Activated naive CD8-positive, alpha-beta T cell (primary cell): ENCODE measurements around the gene ZNF536.

Experiments
- H3K27ac Mint-ChIP-seq: one replicate; pipeline ENCODE4 v1.8.0; 2021; ENCODE audit warnings: mixed read lengths
- H3K27me3 Mint-ChIP-seq: one replicate; pipeline ENCODE4 v1.8.0; 2021; ENCODE audit warnings: mixed read lengths
- H3K36me3 Mint-ChIP-seq: one replicate; pipeline ENCODE4 v1.8.0; 2021; ENCODE audit warnings: mixed read lengths
- H3K4me1 Mint-ChIP-seq: one replicate; pipeline ENCODE4 v1.8.0; 2021; ENCODE audit warnings: low read depth, mixed read lengths
- H3K4me3 Mint-ChIP-seq: one replicate; pipeline ENCODE4 v1.8.0; 2021; ENCODE audit warnings: mild to moderate bottlenecking, mixed read lengths
- H3K9me3 Mint-ChIP-seq: one replicate; pipeline ENCODE4 v1.8.0; 2021; ENCODE audit warnings: low read depth, mixed read lengths

ZNF536 gene

DNA sequence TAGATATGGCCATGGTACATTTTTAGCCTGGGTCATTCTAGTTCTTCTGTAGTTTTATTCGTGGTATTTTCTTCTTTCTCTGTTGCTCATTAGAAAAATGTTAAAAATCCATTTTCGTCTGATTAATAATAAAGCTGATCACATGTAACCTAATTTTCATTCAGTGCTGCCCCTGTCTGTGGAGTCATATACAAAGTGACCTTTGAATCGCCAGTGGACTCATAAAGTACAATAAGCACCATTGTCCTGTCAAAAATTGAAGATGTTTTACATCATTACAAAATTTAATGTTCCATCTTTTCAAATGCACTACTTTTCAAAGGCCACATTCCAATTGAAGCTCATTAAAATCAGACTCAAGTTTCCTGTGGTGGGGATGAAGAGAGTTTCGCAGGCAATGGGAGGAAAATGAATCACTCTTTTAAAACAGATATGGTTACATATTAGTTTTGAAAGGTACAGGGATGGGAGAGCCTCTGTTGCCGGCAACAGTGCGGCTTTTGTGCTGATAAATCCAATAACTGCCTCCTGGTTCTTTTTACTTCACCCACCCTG is 205.4 kb downstream of the ZNF536 start:
- no peak overlapping the region for H3K27ac Mint-ChIP-seq
- no peak overlapping the region for H3K4me3 Mint-ChIP-seq
- H3K27me3 Mint-ChIP-seq = no peaks in the 10 kb centered on the region
- no peaks in the 10 kb centered on the region for H3K36me3 Mint-ChIP-seq
- H3K9me3 Mint-ChIP-seq = no peaks in the 10 kb centered on the region
- no peaks in the 10 kb centered on the region for H3K4me1 Mint-ChIP-seq

DNA sequence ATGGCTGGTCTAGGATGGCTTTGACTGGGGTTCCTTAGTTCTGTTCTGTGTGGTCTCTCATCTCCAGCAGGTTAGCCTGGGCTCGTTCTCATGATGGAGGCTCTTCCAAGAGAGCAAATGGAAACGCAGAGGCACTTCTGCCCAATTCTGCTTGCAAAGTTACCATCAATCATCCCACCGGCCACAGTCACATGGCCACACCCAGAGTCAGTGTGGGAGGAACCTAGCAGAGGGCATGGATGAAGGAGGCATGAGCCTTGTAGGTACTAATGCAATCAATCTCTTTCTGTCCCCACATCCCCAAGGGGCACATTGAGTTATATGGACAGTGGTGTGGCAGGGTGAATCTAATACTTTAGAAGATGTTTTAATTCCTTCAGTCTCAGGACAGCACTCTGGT is 207.2 kb downstream of the ZNF536 start:
- peaks cover 2% of the 10 kb centered on the region for H3K27me3 Mint-ChIP-seq
- no peaks in the 10 kb centered on the region for H3K9me3 Mint-ChIP-seq
- H3K4me1 Mint-ChIP-seq = no peaks in the 10 kb centered on the region
- no peak overlapping the region for H3K27ac Mint-ChIP-seq
- no peak overlapping the region for H3K4me3 Mint-ChIP-seq
- H3K36me3 Mint-ChIP-seq = no peaks in the 10 kb centered on the region

DNA sequence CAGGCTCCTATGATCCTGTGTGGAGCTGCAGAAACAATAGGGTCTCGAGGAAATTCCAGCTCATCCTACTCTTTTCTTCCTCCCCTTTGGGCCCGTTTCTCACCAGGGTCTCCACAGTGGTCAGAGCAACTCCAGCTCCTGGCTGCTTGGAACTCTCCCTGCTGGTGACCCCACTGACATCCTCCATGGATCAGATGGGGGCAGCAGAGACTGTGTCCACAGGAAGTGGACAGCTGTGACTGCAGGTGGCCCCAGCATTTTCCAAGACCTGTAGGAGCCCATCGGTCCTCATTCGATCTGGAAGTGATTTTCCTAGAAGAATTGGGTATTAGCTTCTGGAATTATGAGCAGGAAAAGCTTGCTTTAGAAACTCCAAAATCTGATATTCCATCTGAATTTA is 208.5 kb downstream of the ZNF536 start:
- Mint-ChIP-seq H3K4me1 (no peaks in the 10 kb centered on the region), H3K27ac (no peak overlapping the region), H3K27me3 (peaks cover 3% of the 10 kb centered on the region), H3K36me3 (no peaks in the 10 kb centered on the region), H3K4me3 (no peak overlapping the region), H3K9me3 (no peaks in the 10 kb centered on the region)

DNA sequence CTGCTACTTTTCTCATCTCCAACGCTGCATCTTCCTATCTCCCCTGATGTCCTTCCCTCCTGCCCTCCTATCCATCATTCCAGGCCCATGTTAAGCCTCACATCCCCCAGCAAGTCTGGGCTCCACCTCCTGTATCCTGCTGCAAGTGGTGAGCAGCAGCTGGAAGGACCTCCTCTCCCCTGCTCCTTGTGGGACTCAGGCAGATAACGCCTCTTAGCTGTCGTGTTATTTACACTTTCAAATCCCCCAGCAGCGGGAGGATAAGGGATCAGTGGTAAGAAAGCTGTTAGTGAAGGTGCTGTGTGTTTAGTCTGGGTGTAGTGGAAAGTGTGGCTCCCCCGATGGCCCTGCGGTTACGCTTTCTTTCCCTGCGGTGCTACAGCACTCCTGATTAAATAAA is 211.9 kb downstream of the ZNF536 start:
- H3K27me3 Mint-ChIP-seq = peaks cover 4% of the 10 kb centered on the region
- no peaks in the 10 kb centered on the region for H3K9me3 Mint-ChIP-seq
- H3K27ac Mint-ChIP-seq = no peak overlapping the region
- no peak overlapping the region for H3K4me3 Mint-ChIP-seq
- no peaks in the 10 kb centered on the region for H3K36me3 Mint-ChIP-seq
- no peaks in the 10 kb centered on the region for H3K4me1 Mint-ChIP-seq

DNA sequence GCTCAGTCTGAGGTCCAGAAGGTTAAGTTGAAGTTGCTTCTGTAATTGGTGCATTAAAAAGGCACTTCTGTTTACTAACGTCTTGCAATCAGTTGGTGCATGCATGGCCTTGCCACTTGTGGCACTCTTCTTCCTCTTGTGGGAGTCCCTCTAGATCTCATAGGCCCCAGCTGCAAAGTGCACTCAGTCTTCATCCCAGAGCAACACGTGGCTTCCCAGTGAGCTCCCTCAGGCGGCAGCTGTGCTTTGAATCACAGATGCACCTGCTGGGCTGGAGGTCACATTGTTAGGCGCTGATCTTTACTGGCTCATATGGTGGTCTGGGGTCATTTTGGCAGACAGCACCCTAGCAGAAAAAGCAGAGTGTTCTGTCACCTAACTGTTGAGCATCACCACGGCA is 215.7 kb downstream of the ZNF536 start:
- Mint-ChIP-seq H3K4me1 (no peaks in the 10 kb centered on the region), H3K27me3 (peaks cover 4% of the 10 kb centered on the region), H3K9me3 (no peaks in the 10 kb centered on the region), H3K36me3 (no peaks in the 10 kb centered on the region), H3K4me3 (no peak overlapping the region), H3K27ac (no peak overlapping the region)

DNA sequence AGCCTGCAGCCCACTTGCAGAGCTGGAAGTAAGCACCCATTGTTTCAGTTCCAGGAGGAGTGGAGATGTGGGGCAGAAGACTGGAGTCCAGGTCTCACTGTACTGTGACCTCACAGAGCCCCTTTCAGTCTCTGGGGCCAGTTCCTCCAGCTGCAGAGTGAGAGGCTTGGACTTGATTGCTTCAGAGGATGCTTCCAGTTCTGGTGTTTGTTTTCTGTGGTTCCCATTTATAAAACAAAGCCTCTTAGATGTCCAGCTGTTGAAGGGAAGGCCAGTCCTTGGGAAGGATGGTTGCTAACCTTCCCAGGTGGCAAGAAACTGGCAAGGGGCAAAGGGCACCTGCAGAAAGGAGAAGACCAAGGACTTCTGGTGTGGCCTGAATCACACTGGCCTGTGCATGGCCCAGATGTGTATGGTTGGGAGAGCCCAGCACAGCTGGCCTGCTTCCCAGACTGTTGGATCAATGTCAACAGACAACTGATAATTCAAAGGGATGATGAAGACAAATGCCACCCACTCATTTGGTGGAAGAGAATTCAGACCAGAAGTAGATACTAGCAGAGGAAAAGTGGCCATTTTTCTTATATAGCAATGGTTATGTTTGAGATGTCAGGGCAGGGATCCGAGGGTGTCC is 218.5 kb downstream of the ZNF536 start:
- Mint-ChIP-seq H3K36me3 (no peaks in the 10 kb centered on the region), H3K4me3 (no peak overlapping the region)

DNA sequence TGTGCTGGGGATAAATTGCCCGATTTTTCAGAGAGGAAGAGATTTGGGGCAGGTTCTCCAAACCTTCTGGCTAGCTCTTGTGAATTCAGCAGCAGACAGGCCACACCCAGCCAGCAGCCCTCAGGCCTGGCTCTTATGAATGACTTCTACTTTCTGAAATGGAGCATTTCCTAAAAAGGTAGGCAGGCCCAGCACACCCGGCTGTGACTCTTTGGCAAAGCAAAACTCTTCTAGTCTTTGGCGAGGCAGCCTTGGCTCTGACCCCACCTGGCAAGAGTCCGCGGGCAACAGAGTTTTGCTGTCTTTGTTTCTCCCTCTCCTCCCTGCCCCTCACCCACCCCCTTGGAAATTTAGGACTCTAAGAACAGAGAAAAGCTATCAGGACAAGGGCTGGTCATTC is 221.2 kb downstream of the ZNF536 start:
- no peaks in the 10 kb centered on the region for H3K4me1 Mint-ChIP-seq
- peaks cover 2% of the 10 kb centered on the region for H3K27me3 Mint-ChIP-seq
- H3K4me3 Mint-ChIP-seq = no peak overlapping the region
- no peak overlapping the region for H3K27ac Mint-ChIP-seq
- no peaks in the 10 kb centered on the region for H3K9me3 Mint-ChIP-seq
- no peaks in the 10 kb centered on the region for H3K36me3 Mint-ChIP-seq

More for the DNA sequence above, 218.5 kb downstream of the ZNF536 start:
- peaks cover 3% of the 10 kb centered on the region for H3K27me3 Mint-ChIP-seq
- H3K4me1 Mint-ChIP-seq = no peaks in the 10 kb centered on the region
- no peaks in the 10 kb centered on the region for H3K9me3 Mint-ChIP-seq
- H3K27ac Mint-ChIP-seq = no peak overlapping the region

DNA sequence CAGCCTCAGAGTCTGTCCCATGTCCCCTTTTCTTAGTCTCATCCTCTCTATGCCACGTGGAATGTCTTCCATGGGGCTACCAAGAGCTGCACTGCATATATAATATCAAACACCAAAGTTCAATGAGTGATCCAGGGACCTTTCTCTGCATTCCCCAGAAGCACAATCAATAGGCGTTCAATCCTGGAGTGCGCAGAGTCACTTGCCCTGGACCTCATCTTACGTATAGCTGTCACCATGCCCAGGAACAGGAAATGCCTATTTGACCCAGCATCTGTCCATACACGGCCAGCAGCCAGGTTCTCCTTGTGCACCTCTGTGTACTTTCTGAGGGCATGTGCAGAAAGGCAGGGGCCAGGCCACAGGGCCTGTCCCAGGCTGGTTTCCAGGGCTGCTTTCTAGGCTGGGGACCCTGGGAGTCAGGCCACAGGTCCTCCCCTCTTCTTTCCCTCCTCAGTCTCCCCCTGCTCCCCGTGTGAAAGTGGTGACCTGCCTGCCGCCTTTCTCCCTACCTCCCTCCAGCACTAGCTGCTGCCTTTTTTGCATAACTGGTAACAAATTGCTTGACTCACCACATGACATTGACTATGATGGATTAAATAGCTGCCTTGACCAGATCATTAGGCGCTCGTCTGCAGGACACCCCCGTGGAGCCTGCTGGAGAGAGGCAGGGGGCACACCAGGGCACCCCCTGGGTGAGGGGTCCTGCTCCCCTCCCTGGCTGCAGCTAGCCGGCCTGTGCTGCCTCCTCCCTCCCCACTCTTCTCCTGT is 222.0 kb downstream of the ZNF536 start:
- Mint-ChIP-seq H3K27ac (no peak overlapping the region), H3K4me1 (no peaks in the 10 kb centered on the region), H3K9me3 (no peaks in the 10 kb centered on the region), H3K27me3 (peaks cover 2% of the 10 kb centered on the region), H3K36me3 (no peaks in the 10 kb centered on the region), H3K4me3 (no peak overlapping the region)

DNA sequence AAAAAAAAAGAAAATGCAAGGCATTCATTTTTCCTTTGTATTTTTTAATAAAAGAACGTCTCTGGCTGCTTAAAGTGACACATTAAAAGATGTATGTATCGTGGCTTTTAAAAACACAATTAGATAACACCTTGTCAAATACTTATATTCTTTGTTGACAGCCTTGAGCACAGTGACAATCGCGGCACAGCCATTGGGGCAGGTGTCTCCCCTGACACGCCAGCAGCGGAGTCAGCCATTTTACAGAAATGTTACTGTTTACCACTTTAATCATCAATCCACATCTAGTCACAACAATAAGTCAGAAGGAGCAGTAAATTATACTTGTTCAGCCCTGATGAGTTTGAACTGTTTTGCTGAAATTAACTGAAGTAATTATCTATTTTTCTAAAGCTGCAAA is 224.1 kb downstream of the ZNF536 start:
- Mint-ChIP-seq H3K27me3 (peaks cover 2% of the 10 kb centered on the region), H3K4me3 (no peak overlapping the region), H3K36me3 (no peaks in the 10 kb centered on the region), H3K27ac (no peak overlapping the region), H3K9me3 (no peaks in the 10 kb centered on the region), H3K4me1 (no peaks in the 10 kb centered on the region)

DNA sequence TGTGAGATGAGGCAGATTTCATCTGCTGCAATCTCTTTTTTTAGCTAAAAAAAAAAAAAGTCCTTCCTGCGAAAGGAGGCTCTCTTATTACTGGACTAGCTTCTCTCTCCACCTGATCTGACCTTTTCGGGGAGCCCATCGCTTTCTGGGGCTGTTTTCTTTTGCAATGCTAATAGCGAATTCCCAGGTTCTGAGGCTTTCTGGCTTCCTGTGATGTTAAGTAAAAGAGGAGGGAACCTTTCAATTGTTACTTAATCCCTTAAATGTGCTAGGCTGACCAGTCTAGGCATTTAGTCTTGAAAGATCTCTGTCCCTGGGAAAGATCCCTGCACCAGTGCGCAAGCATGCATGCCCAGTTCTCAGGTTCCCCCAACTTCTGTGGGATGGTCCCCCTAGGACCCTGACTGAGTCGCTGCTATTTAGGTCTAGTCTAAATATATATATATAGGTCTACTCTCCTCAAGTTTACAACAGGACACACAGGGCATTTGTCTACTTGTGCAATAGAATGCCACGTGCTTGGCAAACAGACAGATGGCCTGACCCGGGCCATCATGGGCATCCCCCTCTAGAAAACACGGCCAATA is 224.7 kb downstream of the ZNF536 start:
- Mint-ChIP-seq H3K27me3 (peaks cover 2% of the 10 kb centered on the region), H3K9me3 (no peaks in the 10 kb centered on the region), H3K4me1 (no peaks in the 10 kb centered on the region), H3K4me3 (no peak overlapping the region), H3K27ac (no peak overlapping the region), H3K36me3 (no peaks in the 10 kb centered on the region)

DNA sequence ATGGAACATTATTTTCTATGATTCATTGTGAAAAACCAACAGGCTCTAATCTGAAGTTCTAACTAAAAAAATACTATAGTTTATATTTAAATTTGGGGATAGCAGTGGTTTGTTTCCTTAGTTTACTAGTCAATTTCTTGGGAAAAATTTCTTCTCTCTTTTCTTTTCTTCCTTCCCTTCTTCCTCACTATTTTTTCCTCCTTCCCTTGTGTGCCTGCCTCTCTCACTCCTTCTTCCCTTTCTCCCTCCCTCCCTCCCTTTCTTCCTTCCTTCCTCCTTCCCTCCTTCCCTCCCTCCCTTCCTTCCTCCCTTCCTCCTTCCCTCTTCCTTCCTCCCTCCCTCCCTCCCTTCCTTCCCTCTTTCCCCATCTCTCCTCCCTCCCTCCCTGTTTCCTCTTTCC is 226.5 kb downstream of the ZNF536 start:
- Mint-ChIP-seq H3K4me1 (no peaks in the 10 kb centered on the region), H3K27ac (no peak overlapping the region), H3K36me3 (no peaks in the 10 kb centered on the region), H3K4me3 (no peak overlapping the region), H3K9me3 (no peaks in the 10 kb centered on the region), H3K27me3 (peaks cover 2% of the 10 kb centered on the region)

DNA sequence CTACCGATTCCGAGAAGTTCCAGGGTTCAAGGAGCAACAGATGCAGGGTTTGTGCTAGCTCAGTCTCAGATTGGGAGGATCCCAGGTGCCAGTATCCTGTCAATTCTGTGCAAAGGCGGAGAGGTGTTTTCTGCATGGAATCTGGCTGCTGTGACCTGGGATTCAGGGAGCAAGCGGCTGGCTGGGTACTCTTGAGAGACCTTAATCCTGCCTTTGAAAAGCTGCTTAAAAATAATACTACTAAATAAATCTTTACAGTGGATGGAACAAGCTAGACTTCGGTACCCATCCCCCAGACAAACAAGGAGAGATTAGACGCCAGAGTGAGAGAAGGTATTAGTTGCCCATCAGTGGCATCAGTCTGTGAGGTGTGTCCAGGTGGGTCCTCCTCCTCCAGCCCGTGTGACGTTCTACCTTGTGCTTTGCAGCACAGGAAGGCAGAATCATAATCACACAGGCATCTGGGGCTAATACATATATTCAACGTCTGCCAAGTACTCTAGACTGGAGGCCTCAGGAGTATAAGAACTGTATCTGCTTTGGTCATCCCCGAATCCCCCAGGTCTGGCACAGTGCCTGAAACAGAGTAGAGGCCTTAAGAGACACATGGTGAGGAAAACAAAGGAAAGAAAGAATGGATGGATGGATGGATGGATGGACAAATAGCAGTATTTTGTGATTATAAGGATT is 230.6 kb downstream of the ZNF536 start:
- Mint-ChIP-seq H3K4me3 (no peak overlapping the region), H3K27ac (no peak overlapping the region), H3K36me3 (no peaks in the 10 kb centered on the region), H3K9me3 (no peaks in the 10 kb centered on the region), H3K4me1 (no peaks in the 10 kb centered on the region), H3K27me3 (no peaks in the 10 kb centered on the region)

DNA sequence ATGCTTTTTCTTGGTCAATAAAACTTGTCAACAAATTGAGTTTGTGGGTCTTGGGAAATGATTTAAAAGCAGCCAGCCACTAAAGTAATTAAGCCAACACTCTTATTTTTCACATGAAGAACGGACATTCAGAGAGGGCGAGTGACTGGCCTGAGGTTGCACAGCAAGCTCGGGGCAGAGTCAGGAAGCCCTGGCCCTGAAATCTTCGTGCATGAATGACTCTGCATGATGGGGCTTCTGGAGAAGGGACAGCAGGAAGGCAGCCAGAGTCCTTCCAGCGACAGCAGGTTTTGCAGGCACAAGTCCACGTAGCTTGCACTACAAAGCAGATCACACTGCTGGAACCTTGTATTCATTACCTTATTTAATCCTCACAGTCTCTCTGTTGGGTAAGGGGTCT is 232.5 kb downstream of the ZNF536 start:
- Mint-ChIP-seq H3K27ac (no peak overlapping the region), H3K27me3 (no peaks in the 10 kb centered on the region), H3K36me3 (no peaks in the 10 kb centered on the region), H3K4me1 (no peaks in the 10 kb centered on the region), H3K9me3 (no peaks in the 10 kb centered on the region), H3K4me3 (no peak overlapping the region)

DNA sequence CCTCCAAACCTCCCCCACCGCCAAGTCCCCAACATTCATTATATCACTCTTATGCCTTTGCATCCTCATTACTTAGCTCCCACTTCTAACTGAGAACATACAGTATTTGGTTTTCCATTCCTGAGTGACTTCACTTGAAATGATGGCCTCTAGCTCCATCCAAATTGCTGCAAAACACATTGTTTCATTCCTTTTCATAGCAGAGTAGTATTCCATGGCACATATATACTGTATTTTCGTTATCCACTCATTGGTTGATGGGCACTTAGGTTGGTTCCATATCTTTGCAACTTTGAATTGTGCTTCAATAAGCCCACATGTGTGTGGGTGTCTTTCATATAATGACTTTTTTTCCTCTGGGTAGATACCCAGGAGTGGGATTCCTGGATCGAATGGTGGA is 233.1 kb downstream of the ZNF536 start:
- no peak overlapping the region for H3K4me3 Mint-ChIP-seq
- H3K9me3 Mint-ChIP-seq = peaks cover 3% of the 10 kb centered on the region
- no peaks in the 10 kb centered on the region for H3K27me3 Mint-ChIP-seq
- H3K36me3 Mint-ChIP-seq = no peaks in the 10 kb centered on the region
- H3K4me1 Mint-ChIP-seq = no peaks in the 10 kb centered on the region
- no peak overlapping the region for H3K27ac Mint-ChIP-seq
